ENCODE data around the gene FOXP3. TPM values are rescaled to one million over a fixed set of nuclear protein-coding genes. Genes with fewer than 3 reads are reported as not detected.

The FOXP3 gene
- total RNA-seq, 1 experiment from 2014 or later, result 0.68 TPM

- Histone ChIP-seq H2BK20ac (ENCODE audit: low read depth, low read length, poor library complexity, severe bottlenecking) (no peak overlapping the region), H3K79me2 (ENCODE audit: insufficient read depth, low read length) (peaks cover 5% of the 10 kb centered on the region; the same call in 1 of the 2 replicates), H3K4me1 (ENCODE audit: insufficient read depth, low read length) (no peaks in the 10 kb centered on the region), H3K4ac (ENCODE audit: low read depth, low read length) (no peak overlapping the region), H3K9me3 (ENCODE audit: control insufficient read depth, low read depth, low read length) (peaks cover 60% of the 10 kb centered on the region), H3K56ac (ENCODE audit: insufficient read length, low read depth, low read length) (no peak overlapping the region), H3K23ac (ENCODE audit: insufficient read length, low read depth, low read length) (no peak overlapping the region), H2AFZ (ENCODE audit: low read length) (no peak overlapping the region), H4K91ac (ENCODE audit: insufficient read length, low read depth, low read length) (no peak overlapping the region), H2BK120ac (ENCODE audit: low read depth, low read length, poor library complexity, severe bottlenecking) (no peak overlapping the region), H2BK5ac (ENCODE audit: insufficient read length, low read length) (no peak overlapping the region), H3K18ac (ENCODE audit: insufficient read length, low read depth, low read length) (no peak overlapping the region), H3T11ph (ENCODE audit: low read length) (no peak overlapping the region), H4K20me1 (ENCODE audit: control insufficient read depth, insufficient read depth, insufficient read length) (no peaks in the 10 kb centered on the region), H3K23me2 (ENCODE audit: insufficient read length, low read depth, low read length, poor library complexity, severe bottlenecking) (no peaks in the 10 kb centered on the region), H3K14ac (ENCODE audit: insufficient read depth, low read length) (no peak overlapping the region), H3K9ac (ENCODE audit: extremely low read depth, insufficient read length, low read length) (no peak overlapping the region), H4K5ac (ENCODE audit: insufficient read length, low read depth, low read length) (no peak overlapping the region), H3K27ac (ENCODE audit: insufficient read length, low read depth, low read length) (no peak overlapping the region), H4K8ac (replicated peaks; ENCODE audit: insufficient read length, low read depth, low read length) (no peak overlapping the region), H2BK12ac (ENCODE audit: insufficient read length, low read depth, low read length) (no peak overlapping the region), H2BK15ac (ENCODE audit: low read depth, low read length) (no peak overlapping the region), H2AK5ac (ENCODE audit: insufficient read length, low read length) (no peak overlapping the region), H3K4me2 (ENCODE audit: insufficient read depth, insufficient read length, low read length) (no peak overlapping the region), H3K79me1 (ENCODE audit: insufficient read depth, low read depth, low read length, poor library complexity, severe bottlenecking) (no peaks in the 10 kb centered on the region), H3K27me3 (ENCODE audit: insufficient read depth, low read length) (no peaks in the 10 kb centered on the region)
- no peaks in the 10 kb centered on the region for H3K27me3 Mint-ChIP-seq (ENCODE audit: low read depth)
- WGBS (ENCODE audit: extremely low coverage, insufficient read length, low lambda C conversion rate), result no CpG with 5 or more reads among the region's 1 CpG
- no peak overlapping the region for H3K27ac Mint-ChIP-seq
- TF ChIP-seq CTCF (conservative IDR thresholded peaks at IDR 0.05), result no peak
- no peak for DNase-seq
- H3K9me3 Mint-ChIP-seq, result peaks cover 68 to 81% of the 10 kb centered on the region in 2 experiments
- no peak overlapping the region for H3K4me3 Mint-ChIP-seq
- peaks cover 5 to 26% (median 12%) of the 10 kb centered on the region in 3 experiments; a peak in 6 of 7 replicates for H3K36me3 Mint-ChIP-seq (ENCODE audit: insufficient read depth in 1 of 3, low read depth in 3 of 3)
- H3K4me1 Mint-ChIP-seq, result peaks cover 10 to 20% of the 10 kb centered on the region in 2 experiments
Observed at GRCh38 chrX:49276207-49276606, 11.7 kb upstream of the FOXP3 start.
